GM19240 (cell line): ENCODE results near the gene TMEM184A.
A peak's percentile ranks its signal among the peaks of the same experiment; 100 is the strongest.

Experiments used
- DNase-seq: peaks from one replicate; pipeline ENCODE4 v3.0.0; 2011; ENCODE audit warnings: low spot score; ENCODE audit not compliant: insufficient read length

The TMEM184A gene

GRCh38 chr7:1555813-1556543 lies at the start of gene TMEM184A:
TMEM184A (minus strand) TSS chr7:1556205; CDS start chr7:1555484, 721 bp downstream.
- peak; percentile 79 for DNase-seq

- no peak for DNase-seq
These were observed 48.4 kb upstream of the TMEM184A start for GRCh38 chr7:1604383-1604782.

GRCh38 chr7:1603346-1604225 lies 47.6 kb upstream of the TMEM184A start:
- no peak for DNase-seq

- DNase-seq: no peak
These were observed 46.4 kb upstream of the TMEM184A start for GRCh38 chr7:1602386-1602785.

GRCh38 chr7:1601956-1602355 lies 46.0 kb upstream of the TMEM184A start:
- DNase-seq: no peak

- no peak for DNase-seq
These were observed 43.8 kb upstream of the TMEM184A start for GRCh38 chr7:1599640-1600395.

- DNase-seq: no peak
These were observed 43.1 kb upstream of the TMEM184A start for GRCh38 chr7:1598961-1599639.

- no peak for DNase-seq
These were observed 42.3 kb upstream of the TMEM184A start for GRCh38 chr7:1598286-1598685.

- DNase-seq: no peak
These were observed 41.8 kb upstream of the TMEM184A start for GRCh38 chr7:1597791-1598190.

GRCh38 chr7:1597066-1597760 lies 41.2 kb upstream of the TMEM184A start:
- no peak for DNase-seq

GRCh38 chr7:1596181-1597043 lies 40.4 kb upstream of the TMEM184A start:
- no peak for DNase-seq

- DNase-seq: no peak
These were observed 39.6 kb upstream of the TMEM184A start for GRCh38 chr7:1595636-1596035.

- DNase-seq: no peak
These were observed 39.0 kb upstream of the TMEM184A start for GRCh38 chr7:1595027-1595426.

- no peak for DNase-seq
These were observed 38.0 kb upstream of the TMEM184A start for GRCh38 chr7:1593904-1594421.

GRCh38 chr7:1593091-1593866 lies 37.3 kb upstream of the TMEM184A start:
- no peak for DNase-seq

GRCh38 chr7:1592299-1592871 lies 36.4 kb upstream of the TMEM184A start:
- no peak for DNase-seq

GRCh38 chr7:1591876-1592275 lies 35.9 kb upstream of the TMEM184A start:
- no peak for DNase-seq

GRCh38 chr7:1591396-1591795 lies 35.4 kb upstream of the TMEM184A start:
- no peak for DNase-seq
